ENCODE measurements around the gene BCR. TPM values are rescaled to one million over a fixed set of nuclear protein-coding genes. Genes with fewer than 3 reads are reported as not detected.

Gene BCR
- total and polyA plus RNA-seq, 2 of the 13 experiments (the other 11 are each of a cell fraction or from before 2014, with no cell fraction given): 19.9 to 33.6 TPM

DNA sequence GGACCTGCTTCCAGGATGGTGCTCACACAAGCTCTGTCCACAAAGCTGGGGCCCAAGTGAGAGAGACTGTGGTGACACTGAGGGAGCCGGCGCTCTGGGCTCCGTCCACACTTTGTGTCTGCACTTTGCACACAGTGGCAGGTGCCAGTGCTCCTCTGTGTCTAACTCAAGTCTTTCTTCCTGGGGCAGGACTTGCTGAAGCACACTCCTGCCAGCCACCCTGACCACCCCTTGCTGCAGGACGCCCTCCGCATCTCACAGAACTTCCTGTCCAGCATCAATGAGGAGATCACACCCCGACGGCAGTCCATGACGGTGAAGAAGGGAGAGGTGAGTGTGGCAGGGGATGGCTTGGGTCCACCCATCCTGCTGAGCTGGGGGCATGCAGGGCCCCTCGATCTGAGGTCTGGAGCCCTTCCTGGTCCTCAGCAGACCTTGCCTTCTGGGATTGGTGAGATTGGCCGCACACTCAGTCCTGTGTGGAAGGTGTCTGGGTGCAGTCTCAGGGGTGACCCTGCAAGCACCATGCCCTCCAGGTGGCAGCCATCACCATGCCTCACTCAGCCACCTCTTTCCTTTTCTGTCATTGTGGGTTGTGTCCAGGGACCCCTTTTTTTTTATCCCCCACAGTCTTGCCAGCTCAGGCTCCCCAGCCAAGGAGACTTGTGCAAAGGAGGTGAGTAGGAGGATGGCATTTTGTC is 93.3 kb downstream of the BCR start:
- FAIRE-seq (no peak), ATAC-seq (no peak), DNase-seq (ENCODE audit: low spot score) (no peak)
- ChIA-PET POLR2A (no interaction called here), CTCF (ENCODE audit: low intra/inter-chr PET ratio, low total read pairs) (interaction anchor here (0.6 kb wide), 1 partner anchor 99 kb away, joined by 3 read pairs; no protein-coding TSS in a partner anchor)
- Histone ChIP-seq H3K27me3 (ENCODE audit: control insufficient read depth in 1 of 2, insufficient read depth in 2 of 2, low read length in 2 of 2) (no peaks in the 10 kb centered on the region), H3K36me3 (replicated peaks in 1 of 2; ENCODE audit: control insufficient read depth in 1 of 2, insufficient read depth in 2 of 2, low read length in 2 of 2) (peaks cover 22 to 85% of the 10 kb centered on the region in 2 experiments), H3K27ac (ENCODE audit: extremely low read length, insufficient read depth, low read length) (no peak overlapping the region), H3K4me1 (ENCODE audit: insufficient read depth, low read length) (0 out of 2 replicates have a peak, but pooled peaks cover 11% of the 10 kb centered on the region), H3K4me2 (ENCODE audit: low read depth, low read length) (no peak overlapping the region), H3K4me3 (replicated peaks in 1 of 3; ENCODE audit: insufficient read depth in 1 of 3, low read depth in 2 of 3, low read length in 3 of 3) (no peak overlapping the region), H2AFZ (ENCODE audit: low read length) (no peak overlapping the region), H3K79me2 (ENCODE audit: insufficient read depth, low read length) (no peaks in the 10 kb centered on the region), H3K9me3 (ENCODE audit: low read length) (no peaks in the 10 kb centered on the region), H3K9ac (ENCODE audit: insufficient read depth, low read depth, low read length) (no peak overlapping the region), H4K20me1 (ENCODE audit: insufficient read depth, low read length) (no peaks in the 10 kb centered on the region)
- no TSS peak for BruUV-seq (replicated peaks)
- in situ Hi-C loops (cut with HindIII; ENCODE audit: extremely low pct_ligation_motif_present, low pct_unique_long_range_greater_than_20kb): no loop called here
- intact Hi-C loops (cut with micrococcal nuclease; ENCODE audit: unreplicated experiment): no loop called here
- TF ChIP-seq JUN (CRISPR knock-in tag; IDR thresholded peaks at IDR 0.05) (no peak), YEATS2 (CRISPR knock-in tag; IDR thresholded peaks at IDR 0.05; ENCODE audit: borderline replicate concordance) (no peak), TMF1 (CRISPR knock-in tag; IDR thresholded peaks at IDR 0.05; ENCODE audit: low read depth) (no peak)
- TF ChIP-seq, protein P1, sequence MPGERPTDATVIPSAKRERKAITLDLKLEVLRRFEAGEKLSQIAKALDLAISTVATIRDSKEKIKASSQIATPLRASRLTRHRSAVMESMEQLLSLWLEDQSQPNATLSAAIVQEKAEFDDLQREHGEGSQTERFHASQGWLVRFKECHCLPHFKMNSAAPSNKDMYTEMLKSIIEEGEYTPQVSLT (CRISPR knock-in tag; IDR thresholded peaks at IDR 0.05; ENCODE audit: borderline replicate concordance, low read depth): no peak
- 99% methylated on average over 8 of the region's 10 CpGs for WGBS (ENCODE audit: low lambda C conversion rate)

DNA sequence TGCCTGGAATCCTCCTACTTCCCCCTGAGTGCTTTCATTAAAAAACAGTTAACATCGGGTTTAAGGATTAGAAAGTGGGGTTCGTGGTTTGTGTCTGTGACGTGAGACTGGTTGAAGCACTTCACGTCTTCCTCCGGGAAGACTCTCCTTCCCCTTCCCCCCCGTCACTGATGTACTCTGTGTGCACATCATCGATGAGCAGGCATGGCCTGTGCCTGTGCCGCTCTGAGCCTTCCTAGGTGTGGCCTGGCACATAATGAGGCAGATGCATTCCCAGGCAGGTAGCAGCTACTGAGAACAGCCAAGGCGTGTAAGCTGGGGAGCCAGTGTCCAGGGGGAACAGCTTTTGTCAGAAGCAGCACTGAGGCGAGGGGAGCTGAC is 93.8 kb downstream of the BCR start:
- no peak for FAIRE-seq
- H3K4me3 ChIP-seq (replicated peaks in 1 of 3; ENCODE audit: insufficient read depth in 1 of 3, low read depth in 2 of 3, low read length in 3 of 3): no peak overlapping the region
- H3K36me3 ChIP-seq (replicated peaks in 1 of 2; ENCODE audit: control insufficient read depth in 1 of 2, insufficient read depth in 2 of 2, low read length in 2 of 2): peaks cover 22 to 85% of the 10 kb centered on the region in 2 experiments
- no peak overlapping the region for H3K4me2 ChIP-seq (ENCODE audit: low read depth, low read length)
- H3K27me3 ChIP-seq (ENCODE audit: control insufficient read depth in 1 of 2, insufficient read depth in 2 of 2, low read length in 2 of 2): no peaks in the 10 kb centered on the region
- 96% methylated on average over 10 of the region's 10 CpGs for whole genome bisulfite sequencing (ENCODE audit: low lambda C conversion rate)
- POLR2A ChIA-PET: no interaction called here
- intact Hi-C loops (cut with micrococcal nuclease; ENCODE audit: unreplicated experiment) (no loop called here), in situ Hi-C loops (cut with HindIII; ENCODE audit: extremely low pct_ligation_motif_present, low pct_unique_long_range_greater_than_20kb) (no loop called here)
- no peak for ATAC-seq
- CTCF ChIA-PET (ENCODE audit: low intra/inter-chr PET ratio, low total read pairs): interaction anchor here (0.6 kb wide), 1 partner anchor 100 kb away, joined by 3 read pairs; no protein-coding TSS in a partner anchor
- 0 out of 2 replicates have a peak, but pooled peaks cover 8% of the 10 kb centered on the region for H3K4me1 ChIP-seq (ENCODE audit: insufficient read depth, low read length)
- no peak overlapping the region for H2AFZ ChIP-seq (ENCODE audit: low read length)
- H3K9me3 ChIP-seq (ENCODE audit: low read length): no peaks in the 10 kb centered on the region
- H3K79me2 ChIP-seq (ENCODE audit: insufficient read depth, low read length): no peaks in the 10 kb centered on the region
- BruUV-seq (replicated peaks): no TSS peak
- H4K20me1 ChIP-seq (ENCODE audit: insufficient read depth, low read length): no peaks in the 10 kb centered on the region
- H3K9ac ChIP-seq (ENCODE audit: insufficient read depth, low read depth, low read length): no peak overlapping the region
- no peak for DNase-seq (ENCODE audit: low spot score)
- H3K27ac ChIP-seq (ENCODE audit: extremely low read length, insufficient read depth, low read length): no peak overlapping the region
- TF ChIP-seq CCAR2 (optimal IDR thresholded peaks at IDR 0.05; ENCODE audit: low read depth, low read length) (no peak), SRF (IDR thresholded peaks at IDR 0.05; ENCODE audit: low read depth, low read length) (no peak), ZKSCAN1 (IDR thresholded peaks at IDR 0.05; ENCODE audit: low read length) (no peak), ZFX (CRISPR knock-in tag; IDR thresholded peaks at IDR 0.05; ENCODE audit: low read depth) (no peak), SNRNP70 (IDR thresholded peaks at IDR 0.05; ENCODE audit: low read depth, low read length) (no peak)
- TF ChIP-seq, protein P2, sequence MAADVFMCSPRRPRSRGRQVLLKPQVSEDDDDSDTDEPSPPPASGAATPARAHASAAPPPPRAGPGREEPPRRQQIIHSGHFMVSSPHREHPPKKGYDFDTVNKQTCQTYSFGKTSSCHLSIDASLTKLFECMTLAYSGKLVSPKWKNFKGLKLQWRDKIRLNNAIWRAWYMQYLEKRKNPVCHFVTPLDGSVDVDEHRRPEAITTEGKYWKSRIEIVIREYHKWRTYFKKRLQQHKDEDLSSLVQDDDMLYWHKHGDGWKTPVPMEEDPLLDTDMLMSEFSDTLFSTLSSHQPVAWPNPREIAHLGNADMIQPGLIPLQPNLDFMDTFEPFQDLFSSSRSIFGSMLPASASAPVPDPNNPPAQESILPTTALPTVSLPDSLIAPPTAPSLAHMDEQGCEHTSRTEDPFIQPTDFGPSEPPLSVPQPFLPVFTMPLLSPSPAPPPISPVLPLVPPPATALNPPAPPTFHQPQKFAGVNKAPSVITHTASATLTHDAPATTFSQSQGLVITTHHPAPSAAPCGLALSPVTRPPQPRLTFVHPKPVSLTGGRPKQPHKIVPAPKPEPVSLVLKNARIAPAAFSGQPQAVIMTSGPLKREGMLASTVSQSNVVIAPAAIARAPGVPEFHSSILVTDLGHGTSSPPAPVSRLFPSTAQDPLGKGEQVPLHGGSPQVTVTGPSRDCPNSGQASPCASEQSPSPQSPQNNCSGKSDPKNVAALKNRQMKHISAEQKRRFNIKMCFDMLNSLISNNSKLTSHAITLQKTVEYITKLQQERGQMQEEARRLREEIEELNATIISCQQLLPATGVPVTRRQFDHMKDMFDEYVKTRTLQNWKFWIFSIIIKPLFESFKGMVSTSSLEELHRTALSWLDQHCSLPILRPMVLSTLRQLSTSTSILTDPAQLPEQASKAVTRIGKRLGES (CRISPR knock-in tag; IDR thresholded peaks at IDR 0.05; ENCODE audit: borderline replicate concordance): no peak
- TF ChIP-seq, protein P3, sequence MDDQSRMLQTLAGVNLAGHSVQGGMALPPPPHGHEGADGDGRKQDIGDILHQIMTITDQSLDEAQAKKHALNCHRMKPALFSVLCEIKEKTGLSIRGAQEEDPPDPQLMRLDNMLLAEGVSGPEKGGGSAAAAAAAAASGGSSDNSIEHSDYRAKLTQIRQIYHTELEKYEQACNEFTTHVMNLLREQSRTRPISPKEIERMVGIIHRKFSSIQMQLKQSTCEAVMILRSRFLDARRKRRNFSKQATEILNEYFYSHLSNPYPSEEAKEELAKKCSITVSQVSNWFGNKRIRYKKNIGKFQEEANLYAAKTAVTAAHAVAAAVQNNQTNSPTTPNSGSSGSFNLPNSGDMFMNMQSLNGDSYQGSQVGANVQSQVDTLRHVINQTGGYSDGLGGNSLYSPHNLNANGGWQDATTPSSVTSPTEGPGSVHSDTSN (CRISPR knock-in tag; IDR thresholded peaks at IDR 0.05; ENCODE audit: borderline replicate concordance): no peak
